SK-N-SH (cell line): ENCODE data around the gene BCL11A. TPM values are rescaled to one million over a fixed set of nuclear protein-coding genes. Genes with fewer than 3 reads are reported as not detected.

Source experiments
- CTCF ChIA-PET: fragments of 300-600, 350-600 bp; formaldehyde crosslinking; extraction: SDS; loops from one replicate; lab custom pipeline; 2021; lab: Yijun Ruan, JAX
- POLR2A ChIA-PET: fragments of 350-600 bp; sonication (Branson Sonifier 250); formaldehyde crosslinking; extraction: SDS; loops from one replicate; lab custom pipeline; 2020; ENCODE audit warnings: antibody characterized with exemption, inconsistent platforms; lab: Yijun Ruan, JAX
- DNase-seq: peaks from one replicate; pipeline ENCODE4 v3.0.0; 2012
- H2AFZ ChIP-seq: fragments of 200-600 bp; sonication (generic); 2 replicates; pipeline ENCODE4 v1.8.1; 2016; ENCODE audit warnings: antibody characterized with exemption, mild to moderate bottlenecking, low read depth
- H3F3A ChIP-seq: fragments of 200-600 bp; sonication (generic); replicated peaks from 2 replicates; pipeline ENCODE3; 2016; ENCODE audit warnings: antibody characterized with exemption, mild to moderate bottlenecking; ENCODE audit not compliant: insufficient read depth
- H3K27ac ChIP-seq, 2 experiments: fragments of 200-500 bp in 1 of 2; fragments of 200-600 bp in 1 of 2; sonication (Bioruptor generic) in 1 of 2; sonication (generic), shearing (Covaris generic) in 1 of 2; 2 replicates each; pipeline versions ENCODE4 v1.5.1 to v1.6.1; 2014 to 2016; ENCODE audit warnings: low read depth in 2 of 2, inconsistent platforms in 1 of 2, low read length in 1 of 2, mild to moderate bottlenecking in 1 of 2, mixed read lengths in 1 of 2
- H3K27me3 ChIP-seq: fragments of 200-600 bp; sonication (generic), shearing (Covaris generic); 2 replicates; pipeline ENCODE4 v1.6.1; 2016; ENCODE audit warnings: mixed run types; ENCODE audit not compliant: insufficient read depth
- H3K36me3 ChIP-seq, 2 experiments: fragments of 200-500 bp in 1 of 2; fragments of 200-600 bp in 1 of 2; sonication (Bioruptor generic) in 1 of 2; sonication (generic) in 1 of 2; replicated peaks in 1 of 2; 2 replicates each; pipeline versions ENCODE3 to v1.5.1; 2014 to 2016; ENCODE audit warnings: low read length in 1 of 2, mild to moderate bottlenecking in 1 of 2; ENCODE audit not compliant: insufficient read depth in 2 of 2, control insufficient read depth in 1 of 2
- H3K4me1 ChIP-seq, 2 experiments: fragments of 200-500 bp in 1 of 2; fragments of 200-600 bp in 1 of 2; sonication (Bioruptor generic) in 1 of 2; sonication (generic), shearing (Covaris generic) in 1 of 2; 2 replicates each; pipeline versions ENCODE4 v1.5.1 to v1.6.1; 2014 to 2016; ENCODE audit warnings: low read depth in 1 of 2, low read length in 1 of 2, mixed run types in 1 of 2; ENCODE audit not compliant: insufficient read depth in 2 of 2, control insufficient read depth in 1 of 2
- H3K4me2 ChIP-seq: fragments of 200-600 bp; sonication (generic), shearing (Covaris generic); 2 replicates; pipeline ENCODE4 v1.6.1; 2017; ENCODE audit warnings: mixed run types
- H3K4me3 ChIP-seq, 2 experiments: fragments of 200-500 bp in 1 of 2; fragments of 200-600 bp in 1 of 2; sonication (Bioruptor generic) in 1 of 2; sonication (generic), shearing (Covaris generic) in 1 of 2; 2 replicates each; pipeline versions ENCODE4 v1.5.1 to v1.8.1; 2014 to 2016; ENCODE audit warnings: low read depth in 2 of 2, inconsistent platforms in 1 of 2, low read length in 1 of 2, mild to moderate bottlenecking in 1 of 2, mixed read lengths in 1 of 2, moderate library complexity in 1 of 2
- H3K79me2 ChIP-seq: fragments of 200-600 bp; sonication (generic); 2 replicates; pipeline ENCODE4 v1.8.1; 2017; ENCODE audit warnings: mild to moderate bottlenecking; ENCODE audit not compliant: insufficient read depth
- H3K9ac ChIP-seq: fragments of 200-600 bp; sonication (generic); 2 replicates; pipeline ENCODE4 v1.6.1; 2017; ENCODE audit warnings: mixed run types
- H3K9me2 ChIP-seq: fragments of 200-600 bp; sonication (generic); 2 replicates; pipeline ENCODE4 v1.6.1; 2017; ENCODE audit warnings: mixed run types
- H3K9me3 ChIP-seq: fragments of 200-600 bp; sonication (generic); 2 replicates; pipeline ENCODE4 v1.6.1; 2017; ENCODE audit warnings: mixed run types, mild to moderate bottlenecking, moderate library complexity
- H4K20me1 ChIP-seq: fragments of 200-600 bp; sonication (generic); 2 replicates; pipeline ENCODE4 v1.6.1; 2017; ENCODE audit warnings: mild to moderate bottlenecking, mixed run types; ENCODE audit not compliant: insufficient read depth
- ELF1 ChIP-seq: IDR thresholded peaks from 2 replicates; pipeline ENCODE4 v1.4.0; 2012
- EZH2phosphoT487 ChIP-seq: fragments of 200-600 bp; sonication (generic); IDR thresholded peaks from 2 replicates; pipeline ENCODE4 v1.6.1; 2017; ENCODE audit warnings: low read depth, mixed run types, mild to moderate bottlenecking, antibody characterized with exemption, moderate library complexity, borderline replicate concordance
- FOSL2 ChIP-seq: IDR thresholded peaks from 2 replicates; pipeline ENCODE4 v1.4.0; 2012; ENCODE audit warnings: low read depth, mild to moderate bottlenecking, moderate library complexity, borderline replicate concordance
- GABPA ChIP-seq: IDR thresholded peaks from 2 replicates; pipeline ENCODE4 v1.4.0; 2012; ENCODE audit warnings: low read depth, mild to moderate bottlenecking
- MXI1 ChIP-seq: IDR thresholded peaks from 2 replicates; pipeline ENCODE4 v1.6.1; 2012; ENCODE audit warnings: mild to moderate bottlenecking, low read depth, low read length, improper control_type of control experiment
- NFIC ChIP-seq: IDR thresholded peaks from 2 replicates; pipeline ENCODE4 v1.4.0; 2012; ENCODE audit warnings: borderline replicate concordance
- PBX3 ChIP-seq: IDR thresholded peaks from 2 replicates; pipeline ENCODE4; 2012
- POLR2AphosphoS5 ChIP-seq: IDR thresholded peaks from 2 replicates; pipeline ENCODE4 v1.6.1; 2012; ENCODE audit warnings: low read depth, low read length
- RAD21 ChIP-seq: IDR thresholded peaks from 2 replicates; pipeline ENCODE4 v1.6.1; 2012; ENCODE audit warnings: mild to moderate bottlenecking, low read length
- RCOR1 ChIP-seq: fragments of 150-350 bp; IDR thresholded peaks from 2 replicates; pipeline ENCODE4 v1.6.1; 2017; ENCODE audit warnings: antibody characterized with exemption, low read length
- REST ChIP-seq: IDR thresholded peaks from 2 replicates; pipeline ENCODE4 v1.6.1; 2012; ENCODE audit warnings: mild to moderate bottlenecking, low read depth, low read length, moderate library complexity
- RFX5 ChIP-seq: IDR thresholded peaks from 2 replicates; pipeline ENCODE4 v1.6.1; 2012; ENCODE audit warnings: mild to moderate bottlenecking, improper control_type of control experiment, low read length
- SMC3 ChIP-seq: IDR thresholded peaks from 2 replicates; pipeline ENCODE4 v1.6.1; 2012; ENCODE audit warnings: low read depth, low read length, improper control_type of control experiment
- TAF1 ChIP-seq: IDR thresholded peaks from 2 replicates; pipeline ENCODE4 v1.6.1; 2012; ENCODE audit warnings: low read depth, mild to moderate bottlenecking, low read length, moderate library complexity, borderline replicate concordance
- TCF12 ChIP-seq: IDR thresholded peaks from 2 replicates; pipeline ENCODE4 v1.4.0; 2012
- USF2 ChIP-seq: fragments of 150-350 bp; IDR thresholded peaks from 2 replicates; pipeline ENCODE4 v1.6.1; 2017; ENCODE audit warnings: antibody characterized with exemption, low read length, low read depth, borderline replicate concordance
- ZBTB33 ChIP-seq: IDR thresholded peaks from 2 replicates; pipeline ENCODE4 v1.4.0; 2012; ENCODE audit warnings: low read depth, borderline replicate concordance
- WGBS: methylation state at CpG from one replicate; pipeline ENCODE4 v1.1.6; 2017; ENCODE audit warnings: low lambda C conversion rate; 5-methylcytosine and 5-hydroxymethylcytosine counted together
- polyA plus RNA-seq, 3 experiments: library from polyadenylated mRNA; depleted of rRNA; stranded (reverse); fragments of >200 nt; gene quantifications; 2 replicates each; pipeline ENCODE4 v1.2.3, GENCODE V29; 2012

The BCL11A gene
- polyA plus RNA-seq, 1 of the 3 experiments (the other 2 are of a cell fraction): 1.9 TPM

GRCh38 chr2:60486067-60486466, 67.4 kb downstream of the BCL11A start:
- TF ChIP-seq NFIC (no peak), REST (no peak), SMC3 (no peak), GABPA (no peak), FOSL2 (no peak), RCOR1 (no peak), TAF1 (no peak), ZBTB33 (no peak), PBX3 (no peak), MXI1 (no peak)
- Histone ChIP-seq H3K4me3 (no peak overlapping the region), H3K4me1 (peaks cover 0 to 35% of the 10 kb centered on the region in 2 experiments; a peak in 3 of 4 replicates), H3K27me3 (no peaks in the 10 kb centered on the region), H3K27ac (no peak overlapping the region), H3K4me2 (no peak overlapping the region), H4K20me1 (no peaks in the 10 kb centered on the region), H2AFZ (no peak overlapping the region), H3K79me2 (peaks cover 6% of the 10 kb centered on the region; the same call in 1 of the 2 replicates), H3K9ac (no peak overlapping the region), H3F3A (peaks cover 25% of the 10 kb centered on the region), H3K36me3 (no peaks in the 10 kb centered on the region), H3K9me2 (no peaks in the 10 kb centered on the region), H3K9me3 (no peaks in the 10 kb centered on the region)
- POLR2A ChIA-PET: no interaction called here
- DNase-seq: no peak
- WGBS: 87% methylated on average over 1 of the region's 1 CpG
- CTCF ChIA-PET: no interaction called here

GRCh38 chr2:60485550-60485949, 67.9 kb downstream of the BCL11A start:
- Histone ChIP-seq H2AFZ (no peak overlapping the region), H3K4me1 (peaks cover 0 to 35% of the 10 kb centered on the region in 2 experiments; a peak in 3 of 4 replicates), H3K4me3 (no peak overlapping the region), H3K36me3 (no peaks in the 10 kb centered on the region), H3F3A (peaks cover 25% of the 10 kb centered on the region), H4K20me1 (no peaks in the 10 kb centered on the region), H3K4me2 (no peak overlapping the region), H3K9me2 (no peaks in the 10 kb centered on the region), H3K27ac (peak overlapping the region in 1 of 2 experiments; percentile 97; a peak in 1 of 4 replicates), H3K27me3 (no peaks in the 10 kb centered on the region), H3K79me2 (peaks cover 10% of the 10 kb centered on the region; the same call in 1 of the 2 replicates), H3K9me3 (no peaks in the 10 kb centered on the region), H3K9ac (no peak overlapping the region)
- ChIA-PET POLR2A (no interaction called here), CTCF (no interaction called here)
- TF ChIP-seq ZBTB33 (no peak), RAD21 (no peak), SMC3 (no peak), USF2 (no peak), TCF12 (no peak), EZH2phosphoT487 (no peak), RFX5 (no peak), FOSL2 (no peak), RCOR1 (no peak), ELF1 (no peak), GABPA (no peak), POLR2AphosphoS5 (no peak)
- WGBS: 91% methylated on average over 3 of the region's 5 CpGs
- no peak for DNase-seq
